Smooth muscle cell (in vitro differentiated cells): ENCODE results near the gene DESI1. TPM values are rescaled to one million over a fixed set of nuclear protein-coding genes. Genes with fewer than 3 reads are reported as not detected.

Experiments used
- DNase-seq: peaks from one replicate; lab custom pipeline; 2025; ENCODE audit not compliant: unreplicated experiment; lab: John Stamatoyannopoulos, UW
- H2AFZ ChIP-seq: fragments of 200-600 bp; sonication (generic); 2 replicates; pipeline ENCODE4 v1.6.0; 2016; ENCODE audit warnings: antibody characterized with exemption, low read depth, mild to moderate bottlenecking
- H3F3A ChIP-seq: fragments of 200-600 bp; sonication (generic); 2 replicates; pipeline ENCODE4 v1.6.0; 2017; ENCODE audit warnings: antibody characterized with exemption, low read depth
- H3K27ac ChIP-seq: fragments of 200-600 bp; sonication (generic); 2 replicates; pipeline ENCODE4 v1.5.1; 2016; ENCODE audit warnings: low read depth, mild to moderate bottlenecking
- H3K27me3 ChIP-seq: fragments of 200-600 bp; sonication (generic); 2 replicates; pipeline ENCODE4 v1.6.1; 2016; ENCODE audit warnings: low read depth, mild to moderate bottlenecking
- H3K36me3 ChIP-seq: fragments of 200-600 bp; sonication (generic); 2 replicates; pipeline ENCODE4 v1.5.1; 2016; ENCODE audit warnings: low read depth
- H3K4me1 ChIP-seq: fragments of 200-600 bp; sonication (generic); 2 replicates; pipeline ENCODE4 v1.5.1; 2016; ENCODE audit warnings: low read depth
- H3K4me2 ChIP-seq: fragments of 200-600 bp; sonication (generic); 2 replicates; pipeline ENCODE4 v1.6.0; 2016; ENCODE audit warnings: mild to moderate bottlenecking
- H3K4me3 ChIP-seq: fragments of 200-600 bp; sonication (generic); 2 replicates; pipeline ENCODE4 v1.5.1; 2016; ENCODE audit warnings: mild to moderate bottlenecking
- H3K79me2 ChIP-seq: fragments of 200-600 bp; sonication (generic); 2 replicates; pipeline ENCODE4 v1.6.0; 2016; ENCODE audit warnings: low read depth, mild to moderate bottlenecking
- H3K9ac ChIP-seq: fragments of 200-600 bp; sonication (generic); 2 replicates; pipeline ENCODE4 v1.6.0; 2016; ENCODE audit warnings: low read depth
- H3K9me3 ChIP-seq: fragments of 200-600 bp; sonication (generic); replicated peaks from 2 replicates; pipeline ENCODE4 v1.5.1; 2016; ENCODE audit warnings: low read depth
- H4K20me1 ChIP-seq: fragments of 200-600 bp; sonication (generic); 2 replicates; pipeline ENCODE4 v1.6.0; 2016; ENCODE audit warnings: low read depth
- WGBS: methylation state at CpG from one replicate; pipeline ENCODE4 v1.1.7; 2016; ENCODE audit warnings: low lambda C conversion rate; 5-methylcytosine and 5-hydroxymethylcytosine counted together
- polyA plus RNA-seq: library from polyadenylated mRNA; unstranded; fragments of >200 nt; fragmentation: Nextera tagmentation; extraction: Ambion mirVana; gene quantifications from 2 replicates; pipeline ENCODE4 v1.2.1, GENCODE V29; 2016
- total RNA-seq: library from RNA; depleted of rRNA; stranded (reverse); fragments of >200 nt; gene quantifications from 2 replicates; pipeline ENCODE4 v1.2.3, GENCODE V29; 2014
- TF ChIP-seq, protein P1 (sequence below): fragments of 200-600 bp; sonication (generic); IDR thresholded peaks from 2 replicates; pipeline ENCODE4 v1.5.1; 2017; ENCODE audit warnings: borderline replicate concordance, mild to moderate bottlenecking, antibody characterized with exemption; ENCODE audit not compliant: insufficient read depth, poor library complexity, severe bottlenecking

DESI1 gene
- total and polyA plus RNA-seq, 2 experiments from 2014 or later: 14.3 to 16.9 TPM

DNA sequence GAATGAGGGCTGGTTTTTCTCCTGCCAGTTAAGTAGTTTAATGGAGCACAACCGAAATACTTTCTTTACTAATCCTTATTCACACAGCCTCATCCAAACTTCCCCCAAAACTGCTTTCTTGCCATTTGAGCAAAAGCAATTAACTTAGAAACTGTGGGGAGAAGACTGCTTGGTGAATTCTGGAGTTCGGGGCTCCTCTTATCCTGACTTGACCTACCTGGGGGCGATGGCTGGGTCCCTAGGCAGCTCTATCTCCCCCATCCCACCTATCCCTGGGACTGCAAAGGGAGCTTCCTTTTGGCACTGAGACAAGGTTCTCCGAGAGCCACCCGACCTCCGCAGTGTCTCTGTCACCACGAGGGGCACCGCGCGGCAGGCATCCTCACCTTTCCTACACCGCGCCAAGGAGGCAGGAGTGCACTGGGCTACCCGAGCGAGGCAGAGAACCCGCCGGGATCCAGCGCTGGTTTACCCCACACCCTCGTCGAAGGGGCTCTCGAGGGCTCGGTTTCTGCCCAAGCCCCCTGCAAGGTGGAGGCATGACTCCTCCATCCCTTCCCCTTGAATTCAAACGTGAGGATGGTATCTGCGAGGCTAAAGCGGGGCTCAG is 759 bp downstream of the DESI1 start:
- Histone ChIP-seq H3K79me2 (peaks cover 81% of the 10 kb centered on the region), H3K36me3 (no peaks in the 10 kb centered on the region), H3K27ac (peak overlapping the region; percentile 87), H3K9ac (peak overlapping the region; percentile 89), H3F3A (no peaks in the 10 kb centered on the region), H2AFZ (peak overlapping the region; percentile 85), H3K9me3 (no peaks in the 10 kb centered on the region), H3K4me2 (peak overlapping the region; percentile 99), H3K27me3 (no peaks in the 10 kb centered on the region), H3K4me3 (peak overlapping the region; percentile 92), H4K20me1 (peaks cover 43% of the 10 kb centered on the region), H3K4me1 (peaks cover 16% of the 10 kb centered on the region)
- 3% methylated on average over 24 of the region's 24 CpGs for WGBS
- TF ChIP-seq, protein P1, sequence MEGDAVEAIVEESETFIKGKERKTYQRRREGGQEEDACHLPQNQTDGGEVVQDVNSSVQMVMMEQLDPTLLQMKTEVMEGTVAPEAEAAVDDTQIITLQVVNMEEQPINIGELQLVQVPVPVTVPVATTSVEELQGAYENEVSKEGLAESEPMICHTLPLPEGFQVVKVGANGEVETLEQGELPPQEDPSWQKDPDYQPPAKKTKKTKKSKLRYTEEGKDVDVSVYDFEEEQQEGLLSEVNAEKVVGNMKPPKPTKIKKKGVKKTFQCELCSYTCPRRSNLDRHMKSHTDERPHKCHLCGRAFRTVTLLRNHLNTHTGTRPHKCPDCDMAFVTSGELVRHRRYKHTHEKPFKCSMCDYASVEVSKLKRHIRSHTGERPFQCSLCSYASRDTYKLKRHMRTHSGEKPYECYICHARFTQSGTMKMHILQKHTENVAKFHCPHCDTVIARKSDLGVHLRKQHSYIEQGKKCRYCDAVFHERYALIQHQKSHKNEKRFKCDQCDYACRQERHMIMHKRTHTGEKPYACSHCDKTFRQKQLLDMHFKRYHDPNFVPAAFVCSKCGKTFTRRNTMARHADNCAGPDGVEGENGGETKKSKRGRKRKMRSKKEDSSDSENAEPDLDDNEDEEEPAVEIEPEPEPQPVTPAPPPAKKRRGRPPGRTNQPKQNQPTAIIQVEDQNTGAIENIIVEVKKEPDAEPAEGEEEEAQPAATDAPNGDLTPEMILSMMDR: no peak
- no peak for DNase-seq

DNA sequence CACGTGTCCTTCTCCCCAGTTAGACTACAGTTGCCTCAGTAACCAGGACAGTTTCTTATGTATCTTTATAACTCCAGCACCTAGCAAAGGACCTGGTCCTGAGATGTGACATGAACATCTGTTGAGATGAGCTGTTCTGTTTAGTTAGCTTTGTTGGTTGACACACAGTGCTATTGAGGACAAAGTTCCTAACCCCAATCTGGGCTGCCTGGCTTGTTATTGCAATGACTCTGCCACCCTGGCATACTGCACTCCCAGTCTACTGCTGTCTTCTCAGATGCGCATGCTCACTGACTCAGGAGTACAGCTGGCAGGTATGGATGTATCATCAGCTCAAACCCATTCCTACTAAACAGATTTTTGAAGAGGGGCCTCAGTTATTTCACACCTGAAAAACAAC is 7.4 kb downstream of the DESI1 start:
- no peak overlapping the region for H3K4me2 ChIP-seq
- peaks cover 35% of the 10 kb centered on the region for H4K20me1 ChIP-seq
- H3K79me2 ChIP-seq: peaks cover 40% of the 10 kb centered on the region
- TF ChIP-seq, protein P1: no peak
- no peak overlapping the region for H3K9ac ChIP-seq
- no peaks in the 10 kb centered on the region for H3K27me3 ChIP-seq
- H3K27ac ChIP-seq: no peak overlapping the region
- WGBS: 100% methylated on average over 2 of the region's 2 CpGs
- H3K4me3 ChIP-seq: no peak overlapping the region
- no peak overlapping the region for H2AFZ ChIP-seq
- no peaks in the 10 kb centered on the region for H3K4me1 ChIP-seq
- H3F3A ChIP-seq: no peaks in the 10 kb centered on the region
- no peak for DNase-seq
- no peaks in the 10 kb centered on the region for H3K9me3 ChIP-seq
- H3K36me3 ChIP-seq: no peaks in the 10 kb centered on the region

DNA sequence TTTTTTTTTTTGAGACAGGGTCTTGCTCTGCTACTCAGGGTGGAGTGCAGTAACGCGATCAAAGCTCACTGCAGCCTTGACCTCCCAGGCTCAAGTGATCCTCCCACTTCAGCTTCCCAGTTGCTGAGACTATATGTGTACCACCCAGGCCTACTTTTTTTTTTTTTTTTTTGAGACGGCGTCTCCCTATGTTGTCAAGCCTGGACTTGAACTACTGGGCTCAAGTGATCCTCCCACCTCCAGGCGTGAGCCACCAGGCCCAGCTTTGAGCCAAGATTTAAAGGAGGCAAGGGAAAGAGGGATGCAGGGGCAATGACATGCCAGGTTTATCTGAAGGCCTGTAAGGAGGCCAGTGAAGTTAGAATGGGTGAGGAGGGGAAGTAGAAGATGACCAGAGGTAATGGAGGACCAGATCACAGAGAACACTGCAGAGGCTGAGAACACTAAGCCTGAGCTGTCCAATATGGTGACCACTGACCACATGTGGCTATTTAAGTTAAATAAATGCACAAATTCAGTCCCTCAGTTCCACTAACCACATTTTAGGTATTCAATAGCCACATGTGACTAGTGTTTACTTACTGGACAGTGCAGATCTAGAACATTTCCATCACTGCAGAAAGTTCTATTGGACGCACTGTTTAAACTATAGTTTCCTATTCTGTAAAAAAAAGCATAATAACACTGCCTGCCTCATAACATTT is 8.1 kb downstream of the DESI1 start:
- Histone ChIP-seq H3K9me3 (no peaks in the 10 kb centered on the region), H3K27me3 (no peaks in the 10 kb centered on the region), H3K4me3 (no peak overlapping the region), H2AFZ (no peak overlapping the region), H3F3A (no peaks in the 10 kb centered on the region), H3K4me2 (no peak overlapping the region), H3K36me3 (no peaks in the 10 kb centered on the region), H4K20me1 (peaks cover 41% of the 10 kb centered on the region), H3K9ac (no peak overlapping the region), H3K27ac (no peak overlapping the region), H3K79me2 (peaks cover 33% of the 10 kb centered on the region), H3K4me1 (no peaks in the 10 kb centered on the region)
- no peak for DNase-seq
- TF ChIP-seq, protein P1: no peak
- WGBS: 94% methylated on average over 6 of the region's 6 CpGs
